Dermis microvascular lymphatic vessel endothelial cell (primary cell): Measurements from ENCODE around the gene MMAB. TPM values are rescaled to one million over a fixed set of nuclear protein-coding genes. Genes with fewer than 3 reads are reported as not detected.

Experiments
- DNase-seq, 2 donors: peaks; one replicate each; pipeline versions ENCODE4 v3.0.0 to v3.0.0-alpha.2; 2010; ENCODE audit warnings: low read depth in 2 of 2
- total RNA-seq: library from RNA; depleted of rRNA; stranded (reverse); fragments of >200 nt; gene quantifications from 2 replicates; pipeline ENCODE4 v1.2.1, GENCODE V29; 2014

Gene MMAB
- total RNA-seq, 1 donor from 2014 or later: 33.1 TPM

- peak in 1 of 2 donors; percentile 10 for DNase-seq
These were observed 33.8 kb downstream of the MMAB start for GRCh38 chr12:109539508-109539907.

- DNase-seq: no peak
These were observed 35.0 kb downstream of the MMAB start for GRCh38 chr12:109538191-109538863.

DNA sequence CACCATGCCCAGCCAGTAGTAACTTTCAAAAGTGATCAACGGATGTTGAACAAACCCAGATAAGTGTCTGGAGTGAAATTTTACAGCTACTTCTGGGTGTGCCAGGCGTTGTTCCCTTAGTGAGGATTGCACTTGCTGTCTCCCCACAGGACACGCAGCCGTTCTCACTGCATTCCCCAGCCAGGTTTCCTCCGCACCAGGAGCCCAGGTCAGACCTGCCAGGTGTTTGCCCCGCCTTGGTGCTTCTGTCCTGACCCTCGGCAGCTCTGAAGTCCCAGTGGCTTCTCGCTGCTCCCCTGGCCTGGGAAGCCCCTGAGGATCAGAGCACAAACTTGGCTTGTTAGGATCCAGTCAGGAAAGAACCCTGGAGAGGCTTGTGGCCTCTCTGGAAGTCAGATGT, 36.2 kb downstream of the MMAB start:
- no peak for DNase-seq

- no peak for DNase-seq
These were observed 37.4 kb downstream of the MMAB start for GRCh38 chr12:109535863-109536250.

DNA sequence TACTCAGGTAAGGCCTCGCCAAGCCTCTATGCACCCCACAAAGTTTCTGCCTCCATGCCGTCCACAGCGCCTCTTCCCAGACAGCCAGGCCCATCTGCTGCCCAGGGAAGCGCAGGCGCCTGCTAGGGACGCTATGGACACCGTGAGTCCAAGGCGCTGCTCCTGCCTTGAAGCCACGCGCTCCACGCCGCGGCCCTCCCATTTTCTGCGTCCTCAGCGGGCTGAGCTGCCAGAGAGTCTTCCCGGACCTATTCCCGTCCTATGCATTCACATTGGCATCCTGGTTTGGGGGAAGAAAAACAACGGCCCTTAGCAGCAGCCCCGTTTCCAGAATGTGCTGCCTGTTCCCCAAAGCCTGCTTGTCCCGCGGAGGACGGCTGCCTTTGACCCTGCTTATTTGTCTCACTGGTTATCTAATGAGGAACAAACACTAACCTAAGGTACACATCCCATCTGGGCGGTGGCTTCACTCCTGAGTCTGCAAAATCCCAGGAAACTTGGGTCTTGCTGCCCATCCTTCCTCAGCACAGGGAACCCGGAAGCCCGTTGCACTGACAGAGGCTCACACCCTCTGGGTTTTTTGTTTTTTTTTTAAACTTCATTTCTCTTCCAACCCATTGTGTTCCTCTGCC, 38.0 kb downstream of the MMAB start:
- no peak for DNase-seq

- no peak for DNase-seq
These were observed 38.8 kb downstream of the MMAB start for GRCh38 chr12:109534456-109534855.

DNA sequence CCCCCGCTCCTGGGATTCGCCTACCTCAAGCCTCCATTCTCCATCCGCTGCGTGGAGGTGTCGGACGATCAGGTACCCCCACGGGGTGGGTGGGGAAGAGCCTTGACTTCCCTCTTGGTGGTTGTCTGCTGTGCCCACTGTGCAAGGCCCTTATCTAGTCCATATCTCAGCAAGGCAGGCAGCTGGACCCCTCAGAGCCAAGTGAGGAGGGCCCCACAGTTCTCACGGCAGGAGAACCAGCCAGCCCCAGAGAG, 39.9 kb downstream of the MMAB start:
- no peak for DNase-seq

GRCh38 chr12:109532721-109533486, 40.4 kb downstream of the MMAB start:
- no peak for DNase-seq

- DNase-seq: no peak
These were observed 41.9 kb downstream of the MMAB start for GRCh38 chr12:109531411-109531810.

DNA sequence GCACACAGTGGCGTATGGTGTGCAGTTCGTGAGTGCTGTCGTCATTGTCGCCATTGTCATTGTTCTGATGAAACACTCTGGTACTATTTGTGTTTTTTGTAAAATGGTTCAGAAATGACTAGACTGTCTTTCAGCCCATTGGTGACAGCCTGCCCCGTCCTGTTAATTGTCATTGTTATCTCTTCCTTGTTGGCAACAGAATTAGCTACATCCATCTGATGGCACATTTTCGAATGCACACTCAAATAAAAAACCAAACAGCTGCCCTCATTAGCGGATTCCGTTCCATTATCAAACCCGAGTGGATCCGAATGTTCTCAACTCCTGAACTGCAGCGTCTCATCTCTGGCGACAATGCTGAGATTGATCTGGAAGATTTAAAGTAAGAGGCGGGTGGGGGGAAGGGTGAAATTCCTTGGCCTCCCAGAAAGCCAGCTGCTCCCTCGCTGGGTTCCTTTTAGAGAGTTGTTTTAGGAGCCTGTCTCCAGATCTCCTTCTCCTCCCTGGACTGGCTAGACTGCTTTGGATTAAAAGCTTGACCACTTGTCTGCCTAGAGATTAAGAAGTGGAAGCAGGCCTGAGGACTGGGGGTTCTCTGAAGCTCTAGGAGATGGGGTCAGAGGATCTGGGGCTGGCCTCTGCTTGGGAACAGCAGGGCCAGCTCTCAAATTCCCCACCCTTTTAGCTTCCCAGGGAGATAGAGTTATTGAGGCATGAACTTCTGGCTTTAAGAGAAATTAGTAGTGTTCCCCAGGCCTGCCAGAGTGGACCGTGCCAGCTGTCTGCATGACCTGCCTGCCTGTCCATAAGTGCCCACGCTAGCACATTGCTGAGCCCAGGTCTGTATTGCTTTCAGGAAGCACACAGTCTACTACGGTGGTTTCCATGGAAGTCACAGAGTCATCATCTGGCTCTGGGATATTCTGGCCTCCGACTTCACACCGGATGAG, 43.3 kb downstream of the MMAB start:
- DNase-seq: no peak

DNA sequence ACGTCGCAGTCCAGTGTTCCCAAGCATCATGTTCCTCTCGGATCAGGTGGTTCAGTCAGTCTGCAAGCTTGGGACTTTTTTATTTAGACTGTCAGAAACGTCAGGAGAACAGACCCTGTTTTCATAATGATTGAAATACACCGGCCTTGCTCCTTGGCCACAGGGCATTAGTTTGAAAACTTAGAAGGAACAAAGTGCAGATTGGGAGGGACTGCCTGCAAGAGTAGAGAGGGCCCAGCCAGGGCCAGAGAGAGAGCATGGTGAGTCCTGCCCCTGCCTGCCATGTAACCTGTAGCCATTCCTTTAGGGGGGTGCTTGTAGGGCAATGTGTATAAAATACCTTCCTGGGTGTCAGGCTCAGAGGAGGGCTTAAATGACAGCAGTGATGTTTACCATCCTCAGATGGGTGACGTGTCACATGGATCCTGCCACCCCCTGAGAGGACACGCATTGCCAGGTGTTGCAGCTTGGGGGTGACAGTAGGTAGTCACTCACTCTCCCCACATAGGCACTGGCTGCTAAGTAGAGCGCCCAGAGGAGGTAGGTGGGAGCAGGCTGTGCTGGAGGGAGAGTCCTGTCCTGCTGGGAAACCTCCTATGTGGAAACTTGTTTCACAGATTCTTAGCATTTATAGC, 45.7 kb downstream of the MMAB start:
- no peak for DNase-seq

GRCh38 chr12:109525279-109525585, 48.1 kb downstream of the MMAB start:
- no peak for DNase-seq

DNA sequence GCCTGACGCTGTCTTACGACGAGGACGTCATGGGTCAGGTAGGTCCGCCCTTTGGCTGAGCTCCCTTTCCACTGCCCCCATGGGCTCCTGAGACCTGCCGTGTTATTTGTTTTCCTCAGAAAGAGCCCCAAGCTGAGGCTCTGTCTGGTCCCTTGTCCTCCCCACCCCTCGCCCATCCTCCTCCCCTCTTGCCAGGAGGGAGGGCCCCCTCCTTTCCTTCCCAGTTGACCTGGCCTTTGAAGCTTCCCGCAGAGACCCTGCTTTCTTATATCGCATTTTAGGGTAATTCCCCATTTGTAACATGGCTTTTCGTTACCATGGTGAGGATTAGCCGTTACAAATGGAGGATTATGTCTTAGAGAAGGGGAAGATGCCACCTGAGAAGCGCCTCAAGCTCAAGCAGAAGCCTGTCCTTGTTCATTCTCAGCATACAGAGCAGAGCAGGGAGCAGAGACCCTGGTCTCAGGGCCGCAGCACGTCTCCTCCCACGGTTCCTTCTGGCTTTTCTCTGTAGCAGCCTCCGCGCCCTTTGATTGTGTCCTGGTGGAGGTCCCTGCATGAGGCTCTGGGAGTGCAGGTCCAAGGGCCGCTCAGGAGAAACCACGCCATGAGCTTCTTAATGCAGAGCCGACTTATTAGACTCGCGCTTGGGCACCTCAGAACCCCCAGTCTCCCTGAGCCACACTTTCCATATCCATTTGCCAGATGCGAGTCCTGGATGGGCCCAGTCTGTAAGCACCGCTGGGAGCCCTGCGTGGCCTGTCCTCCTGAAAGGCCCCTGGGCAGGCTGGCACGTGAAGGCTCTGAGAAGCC, 48.6 kb downstream of the MMAB start:
- no peak for DNase-seq

DNA sequence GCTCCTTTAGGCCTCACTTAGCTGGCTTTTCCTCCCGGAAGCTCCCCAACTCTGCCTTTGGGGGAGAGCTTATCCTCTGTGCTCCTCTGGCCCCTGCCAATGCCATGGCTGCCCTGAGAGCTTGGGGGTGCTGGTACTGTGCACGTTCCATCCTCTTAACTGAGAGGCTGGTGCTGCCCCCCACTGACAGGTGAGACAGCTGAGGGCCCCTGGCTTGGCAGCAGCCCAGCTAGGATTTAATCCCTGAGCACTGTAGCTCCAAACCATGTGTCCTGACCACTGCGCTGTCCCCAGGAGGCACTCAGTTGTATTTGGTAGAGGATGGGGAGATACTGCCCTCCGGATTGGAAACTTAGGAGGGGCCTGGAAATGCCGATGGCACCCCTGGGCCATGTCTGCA, 49.8 kb downstream of the MMAB start:
- no peak for DNase-seq

GRCh38 chr12:109523071-109523470, 50.2 kb downstream of the MMAB start:
- DNase-seq: peak in 1 of 2 donors; percentile 10

DNA sequence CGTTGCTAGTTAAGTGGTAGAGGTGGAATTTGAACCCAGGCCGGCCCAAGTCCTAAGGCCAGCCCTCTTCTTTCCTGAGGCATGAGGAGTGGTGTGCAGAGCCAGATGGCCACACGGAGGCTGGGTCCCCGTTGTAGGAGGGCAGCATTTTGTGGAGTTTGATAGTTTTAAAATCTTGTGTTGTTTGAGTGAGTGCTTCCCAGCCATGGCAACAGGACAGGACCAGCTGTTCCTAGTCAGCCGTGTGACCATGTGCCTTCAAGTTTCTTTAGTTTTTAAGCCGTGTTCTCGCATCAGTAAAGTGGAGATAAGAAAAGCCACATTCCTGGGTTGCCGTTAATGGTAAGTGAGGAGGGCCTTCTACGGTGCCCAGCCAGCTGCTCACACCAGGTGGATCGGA, 51.5 kb downstream of the MMAB start:
- no peak for DNase-seq

DNA sequence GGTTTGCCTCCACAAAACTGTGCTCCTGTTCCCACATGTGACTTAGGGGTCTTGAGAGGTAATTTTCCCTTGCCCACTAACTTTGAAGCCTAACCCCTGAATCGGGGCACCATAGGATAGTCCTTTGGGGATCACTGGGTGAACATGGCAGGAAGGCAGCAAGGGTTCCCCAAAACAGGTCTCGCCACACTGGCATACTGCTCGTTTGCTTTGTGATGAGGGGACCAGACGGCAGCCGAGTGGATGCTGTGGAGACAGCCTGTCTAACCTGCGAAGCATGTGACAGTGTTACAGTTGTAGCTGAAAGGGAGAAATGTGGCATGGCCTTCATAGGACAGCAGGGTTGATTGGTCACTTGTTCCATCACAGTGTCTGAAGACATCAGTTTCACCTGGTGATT, 53.5 kb downstream of the MMAB start:
- no peak for DNase-seq

GRCh38 chr12:109518820-109519665, 54.3 kb downstream of the MMAB start:
- peak; percentile 49 to 81 for DNase-seq

- DNase-seq: no peak
These were observed 55.7 kb downstream of the MMAB start for GRCh38 chr12:109517619-109518018.

- no peak for DNase-seq
These were observed 59.3 kb downstream of the MMAB start for GRCh38 chr12:109513977-109514376.
